ENCODE results near the gene WDR3.

The WDR3 gene

DNA sequence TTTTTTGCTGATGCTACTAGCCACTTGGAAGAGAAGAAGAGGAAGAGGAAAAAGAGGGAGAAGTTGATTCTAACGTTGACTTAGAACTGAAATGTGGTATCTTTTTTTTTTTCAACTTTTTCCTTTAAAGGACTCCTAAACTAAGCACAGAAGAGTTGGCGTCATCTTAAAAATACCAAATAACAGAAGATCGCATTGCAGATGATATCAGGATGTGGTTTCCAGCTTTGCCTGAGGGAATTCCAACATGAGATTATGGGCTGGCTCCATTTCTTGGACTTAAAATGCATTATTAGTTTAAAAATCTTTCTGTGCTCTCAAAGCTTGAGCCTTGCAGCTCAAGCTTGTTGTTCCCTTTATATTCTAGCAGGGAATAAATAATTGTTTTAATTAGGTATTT, 29.8 kb downstream of the WDR3 start:
- DNase-seq: no peak

DNA sequence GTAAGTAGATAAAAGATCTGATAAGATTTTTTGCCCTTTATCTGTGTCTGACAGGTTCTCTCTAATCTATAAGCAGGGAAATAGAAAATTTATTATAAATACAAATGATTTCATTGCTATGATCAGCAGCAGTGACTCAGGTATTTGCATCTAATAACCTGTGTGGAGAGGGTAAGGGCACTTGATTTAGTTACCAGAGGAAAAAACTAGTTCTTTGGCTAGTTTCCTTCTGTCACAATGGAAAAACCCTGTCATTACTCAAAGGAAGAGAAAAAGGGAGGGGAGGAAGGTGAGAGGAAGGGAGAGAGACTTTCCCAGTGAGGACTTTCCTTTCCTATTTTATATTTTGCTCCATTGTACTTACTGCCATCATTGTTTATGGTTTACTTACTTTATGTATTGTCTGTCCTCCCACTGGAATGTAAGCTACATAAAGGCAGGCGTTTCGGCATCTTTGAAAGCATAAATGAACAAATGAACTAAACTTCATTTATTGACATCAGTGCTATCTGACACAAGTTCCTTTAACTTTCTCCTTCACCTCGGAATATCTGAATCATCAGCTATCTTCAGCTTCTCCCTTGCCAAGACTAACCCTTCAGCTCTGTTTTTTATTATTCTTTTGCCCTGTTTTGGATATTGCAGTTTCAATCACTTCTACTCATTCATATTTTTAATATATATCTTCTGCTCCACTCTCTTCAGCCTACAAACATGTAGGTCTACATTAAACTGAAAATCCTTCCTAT, 34.9 kb downstream of the WDR3 start:
- no peak for DNase-seq

DNA sequence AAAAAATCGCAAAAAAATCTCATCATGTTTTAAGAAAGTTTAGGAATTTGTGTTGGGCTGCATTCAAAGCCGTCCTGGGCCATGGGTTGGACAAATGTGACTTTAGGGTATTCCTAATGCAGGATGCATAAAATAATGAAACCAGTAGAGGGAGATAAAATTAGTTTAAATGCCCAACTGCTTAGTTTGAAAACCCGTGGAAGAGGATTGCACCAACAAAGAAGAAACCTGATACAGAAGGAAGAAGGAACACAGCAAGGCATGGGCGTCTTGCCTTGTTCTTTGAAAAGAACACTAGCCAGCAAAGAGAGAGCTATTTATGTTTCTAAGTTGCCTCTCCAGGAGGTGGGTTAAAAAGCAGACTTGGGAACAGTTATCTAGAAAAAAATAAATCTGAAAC, 37.9 kb downstream of the WDR3 start:
- DNase-seq: peak; percentile 17 to 20

DNA sequence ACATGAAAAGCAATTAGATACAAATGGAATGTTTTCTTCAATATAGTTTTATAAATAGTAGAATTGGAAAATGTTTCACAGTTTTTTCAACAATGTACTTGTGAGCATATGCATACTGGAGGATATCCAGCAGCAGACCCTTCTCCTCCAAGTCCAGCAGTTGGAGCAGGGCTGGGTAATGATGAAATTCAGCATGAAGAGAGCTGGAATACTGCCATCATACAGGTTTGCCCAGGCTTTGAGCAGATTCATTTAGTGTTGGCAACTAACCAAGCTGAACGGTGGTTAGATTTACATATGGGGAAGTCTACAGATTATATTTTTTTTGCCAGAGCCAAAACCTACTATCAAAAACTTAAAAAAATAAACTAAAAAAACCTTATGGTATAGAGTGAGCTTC, 38.3 kb downstream of the WDR3 start:
- DNase-seq: no peak

DNA sequence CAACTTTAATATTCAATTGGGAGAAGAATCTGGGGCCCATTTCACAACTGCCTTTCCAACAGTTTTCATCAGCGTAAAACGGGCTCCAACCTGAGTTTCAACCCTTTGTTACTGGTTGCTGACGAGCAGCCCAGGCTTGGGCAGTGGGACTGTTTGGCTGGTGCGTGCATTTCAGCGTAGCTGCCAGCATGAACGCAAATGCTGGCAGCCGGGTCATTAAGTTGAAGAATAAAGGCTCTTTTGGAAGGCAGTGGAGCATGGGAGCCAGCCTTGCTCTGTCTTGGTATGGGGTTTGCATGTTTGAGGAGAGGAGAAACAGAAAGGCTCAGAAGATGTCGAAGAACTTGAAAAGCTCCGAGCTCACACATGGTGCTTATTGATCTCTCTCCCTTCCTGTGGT, 40.7 kb downstream of the WDR3 start:
- DNase-seq: no peak

DNA sequence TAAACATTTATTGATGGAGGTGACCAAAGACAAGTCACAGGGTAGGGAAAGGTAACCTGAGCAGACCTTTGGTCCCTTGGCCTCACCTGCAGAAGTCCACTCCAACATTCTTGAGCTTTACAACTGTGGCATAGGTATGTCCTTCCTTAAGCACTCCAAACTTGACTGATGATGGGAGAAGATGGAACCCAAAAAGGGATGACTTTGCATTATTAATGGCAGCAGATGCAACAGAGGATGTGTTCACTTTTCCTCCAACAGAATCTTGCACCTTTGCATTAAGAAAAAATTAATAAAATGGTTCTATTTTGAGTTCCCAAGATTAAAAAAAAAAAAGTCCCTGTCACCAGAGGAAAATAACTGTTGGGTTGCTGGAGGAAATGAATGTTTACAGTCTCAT, 42.2 kb downstream of the WDR3 start:
- no peak for DNase-seq

DNA sequence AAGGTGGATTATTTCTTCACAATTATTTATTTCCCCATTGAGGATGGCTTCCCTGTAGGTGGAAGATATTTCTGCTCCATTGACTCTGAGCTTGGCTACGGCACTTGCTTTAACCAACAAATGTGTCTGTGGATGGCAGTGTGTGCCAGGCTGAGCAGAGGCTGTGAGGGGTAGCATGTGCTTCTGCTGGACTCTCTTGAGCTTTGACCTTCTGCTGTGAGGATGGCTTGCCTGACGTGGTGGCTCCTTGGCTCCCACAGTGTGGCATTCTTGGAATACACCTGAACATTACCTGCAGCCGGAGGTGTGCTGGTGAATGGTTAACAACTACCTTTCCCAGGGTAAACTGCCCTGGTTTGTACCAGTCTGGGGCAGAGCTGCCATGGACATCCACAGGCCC, 46.8 kb downstream of the WDR3 start:
- no peak for DNase-seq

DNA sequence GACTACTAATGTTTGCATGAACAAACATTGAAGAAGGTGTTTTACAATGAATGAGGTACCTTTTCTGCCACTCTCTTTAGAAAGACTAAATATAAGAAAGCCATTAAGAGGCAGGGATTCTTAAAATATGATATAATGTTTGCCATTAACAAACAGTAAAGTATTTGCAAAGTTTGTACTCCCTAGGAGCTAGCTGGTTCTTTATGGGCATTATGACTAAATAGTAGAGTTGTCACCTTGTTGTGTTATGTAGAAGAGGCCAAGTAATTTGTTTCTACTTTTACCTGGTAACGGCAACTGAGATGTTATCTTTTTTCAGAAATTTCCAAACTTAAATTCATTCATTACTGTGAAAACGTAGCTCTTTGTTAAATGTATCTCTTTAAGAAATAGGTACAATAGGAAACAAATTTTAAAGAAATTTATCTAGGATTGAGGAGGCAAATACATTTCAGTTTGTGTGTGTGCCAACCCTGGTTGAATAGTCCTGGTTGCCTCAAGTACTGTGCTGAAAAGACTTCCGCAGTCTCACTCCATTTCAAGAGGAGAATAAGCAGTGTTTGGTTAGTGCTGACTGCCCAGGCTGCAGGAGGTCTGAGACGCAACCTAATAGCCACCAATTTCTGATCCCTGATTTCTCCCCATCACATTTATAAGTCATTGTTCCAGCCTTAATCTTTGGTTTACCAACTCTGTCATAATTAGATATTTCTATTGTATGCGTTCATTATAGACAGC, 52.1 kb downstream of the WDR3 start:
- no peak for DNase-seq

DNA sequence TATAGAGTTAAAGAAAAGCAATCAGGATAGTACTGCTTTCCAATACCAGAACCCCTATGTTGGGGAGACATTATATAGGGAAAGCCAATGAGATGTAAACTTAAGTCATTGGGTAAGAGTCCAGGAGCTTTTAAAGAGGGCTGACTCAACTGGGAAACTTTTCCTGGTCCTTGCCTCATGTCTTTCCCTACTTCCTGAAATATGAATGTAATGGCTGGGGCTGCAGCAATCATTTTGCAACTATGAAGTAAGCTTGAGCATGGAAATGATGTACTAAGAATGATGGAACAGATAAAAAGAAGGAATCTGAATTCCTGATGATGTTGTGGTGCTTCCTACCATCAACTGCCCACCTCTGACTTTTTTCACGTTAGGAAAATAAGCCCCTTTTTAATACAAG, 55.7 kb downstream of the WDR3 start:
- no peak for DNase-seq

DNA sequence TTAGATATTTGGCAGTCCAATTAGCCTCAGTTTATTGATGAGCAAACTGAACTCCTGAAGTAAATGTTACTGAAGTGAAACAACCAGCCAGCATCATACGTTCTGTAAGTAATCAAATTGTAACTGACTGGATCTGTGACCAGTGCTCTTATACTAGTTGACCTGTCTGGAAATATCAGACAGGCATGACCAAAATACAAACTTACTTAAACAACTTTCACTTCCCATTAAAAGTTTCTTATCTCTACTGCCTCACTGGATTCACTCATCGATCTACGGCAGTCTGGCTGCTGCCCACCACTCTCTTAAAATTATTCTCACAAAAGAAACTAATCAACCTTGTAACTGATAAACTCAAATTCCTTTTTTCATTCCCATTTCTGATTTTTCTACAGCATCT, 56.4 kb downstream of the WDR3 start:
- no peak for DNase-seq

DNA sequence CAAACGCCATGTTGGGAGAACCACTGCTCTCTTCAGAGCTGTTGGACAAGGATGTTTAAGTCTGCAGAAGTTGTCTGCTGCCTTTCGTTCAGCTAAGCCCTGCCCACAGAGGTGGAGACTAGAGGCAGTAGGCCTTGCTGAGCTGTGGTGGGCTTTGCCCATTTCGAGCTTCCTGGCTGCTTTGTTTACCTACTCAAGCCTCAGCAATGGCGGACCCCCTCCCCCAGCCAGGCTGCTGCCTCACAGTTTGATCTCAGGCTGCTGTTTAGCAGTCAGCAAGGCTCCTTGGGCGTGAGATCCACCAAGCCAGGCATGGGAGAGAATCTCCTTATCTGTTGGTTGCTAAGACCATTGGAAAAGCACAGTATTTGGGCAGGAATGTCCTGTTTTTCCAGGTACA, 74.8 kb downstream of the WDR3 start:
- no peak for DNase-seq

DNA sequence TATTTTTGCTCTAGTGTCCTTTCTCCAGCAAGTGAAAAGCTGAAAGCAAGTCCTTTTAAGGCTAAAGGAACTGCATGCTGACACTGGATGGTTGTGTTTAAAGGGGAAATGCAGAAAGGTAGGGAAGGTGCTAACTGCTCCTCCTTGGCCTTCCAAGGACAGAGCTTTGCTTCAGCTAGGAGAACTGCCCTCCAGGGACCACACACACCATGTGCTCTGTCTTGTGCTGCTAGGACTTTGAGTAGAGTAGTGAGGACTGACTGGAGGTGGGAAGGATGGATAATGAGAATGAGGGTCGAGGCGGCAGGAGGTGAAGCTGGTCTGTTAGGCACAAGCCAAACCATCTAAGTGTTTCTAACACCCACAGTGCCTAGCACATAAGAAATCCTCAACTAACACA, 77.9 kb downstream of the WDR3 start:
- DNase-seq: no peak

DNA sequence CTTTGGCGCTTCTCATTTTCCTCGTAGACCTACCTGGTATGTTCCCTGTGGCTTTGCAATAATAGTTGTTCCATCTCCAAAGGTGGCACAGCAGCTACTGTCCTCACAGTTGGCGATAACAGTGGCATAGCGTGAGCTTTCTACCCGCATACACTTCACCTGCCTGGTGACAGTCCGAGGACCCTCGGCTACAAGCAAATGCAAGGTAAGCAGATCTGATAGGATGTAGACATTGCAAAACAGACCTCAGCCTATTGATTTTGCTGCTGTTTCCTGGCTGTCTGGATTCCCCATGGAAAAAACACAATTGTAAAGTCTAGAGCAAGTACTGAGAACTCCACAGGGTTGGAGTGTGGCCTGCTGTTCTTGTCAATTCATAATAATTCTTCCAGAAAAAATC, 78.5 kb downstream of the WDR3 start:
- DNase-seq: no peak

DNA sequence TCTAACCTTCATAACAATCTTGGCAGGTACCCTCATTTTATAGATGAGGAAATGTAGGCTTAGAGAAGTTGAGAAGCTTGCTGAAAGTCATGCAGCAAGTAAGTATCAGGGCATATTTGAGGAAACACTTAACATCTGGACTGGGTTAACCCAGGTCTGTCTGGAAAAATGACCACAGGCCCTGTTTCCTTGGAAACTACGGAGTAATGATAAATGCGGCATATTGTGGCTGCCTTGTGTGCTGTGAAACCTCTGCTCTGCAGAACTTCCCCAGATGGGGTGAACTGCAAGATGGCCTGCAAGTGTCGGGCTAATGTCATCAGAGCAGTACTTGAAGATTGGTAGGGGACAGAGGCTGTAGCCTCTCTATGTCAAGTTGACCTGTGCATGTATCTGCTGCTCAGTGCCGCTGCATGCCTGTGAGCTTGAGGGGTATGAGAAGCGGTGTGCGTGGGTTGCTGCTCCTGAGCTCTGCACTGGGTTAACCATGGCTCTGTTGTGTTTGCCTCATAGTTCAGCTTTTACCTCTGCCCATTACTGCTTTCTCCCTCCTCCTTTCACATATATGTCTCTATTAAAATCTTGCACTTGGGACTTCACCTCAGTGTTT, 83.1 kb downstream of the WDR3 start:
- DNase-seq: no peak

DNA sequence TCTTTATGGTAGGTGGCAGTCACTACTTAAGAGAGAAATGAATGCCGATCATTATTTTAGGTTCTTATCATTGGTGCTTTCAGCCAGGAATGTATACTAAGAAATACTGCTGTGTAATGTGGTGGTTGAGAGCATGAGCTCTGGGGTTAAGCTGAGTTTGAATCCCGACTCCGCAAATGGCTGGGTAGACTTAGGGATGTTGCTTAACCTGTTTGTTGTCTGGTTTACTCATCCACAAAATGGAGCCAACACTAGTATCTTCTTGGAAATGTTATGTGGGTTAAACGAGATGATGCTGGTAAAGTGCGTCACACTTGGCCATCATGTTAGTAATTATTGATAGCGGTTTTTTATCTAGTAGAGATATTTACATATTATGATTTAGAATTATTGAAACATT, 83.8 kb downstream of the WDR3 start:
- no peak for DNase-seq

DNA sequence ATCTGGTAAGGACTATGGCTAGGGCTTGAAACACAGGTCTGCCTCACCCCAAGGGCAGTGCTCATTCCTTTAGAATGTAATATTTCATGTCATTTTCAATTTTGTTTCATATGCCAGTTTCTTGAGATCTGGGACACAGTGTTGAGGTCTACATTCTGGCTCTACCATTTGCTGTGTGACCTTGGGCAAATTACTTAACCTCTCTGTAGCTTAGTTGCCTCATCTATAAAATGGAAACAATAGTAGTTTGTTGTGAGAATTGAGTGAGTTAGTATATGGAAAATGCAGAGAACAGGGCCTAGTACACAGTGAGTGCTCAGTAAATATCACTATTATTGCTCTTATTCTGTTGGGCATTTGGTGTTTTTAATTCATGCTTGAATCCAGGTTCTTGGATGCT, 84.4 kb downstream of the WDR3 start:
- DNase-seq: no peak
